DND-41 (cell line): ENCODE measurements around the gene WAC.

Experiments
- EZH2 ChIP-seq: IDR thresholded peaks from 3 replicates; pipeline ENCODE4 v1.6.1; 2012; ENCODE audit warnings: borderline replicate concordance, low read depth, mild to moderate bottlenecking, moderate library complexity, low read length, inconsistent platforms; ENCODE audit not compliant: severe bottlenecking
- TF ChIP-seq, protein P1 (sequence below): IDR thresholded peaks from 2 replicates; pipeline ENCODE4 v1.5.1; 2012; ENCODE audit warnings: borderline replicate concordance, low read length, moderate library complexity, mild to moderate bottlenecking; ENCODE audit not compliant: poor library complexity, severe bottlenecking; ENCODE audit errors: extremely low read depth

DNA sequence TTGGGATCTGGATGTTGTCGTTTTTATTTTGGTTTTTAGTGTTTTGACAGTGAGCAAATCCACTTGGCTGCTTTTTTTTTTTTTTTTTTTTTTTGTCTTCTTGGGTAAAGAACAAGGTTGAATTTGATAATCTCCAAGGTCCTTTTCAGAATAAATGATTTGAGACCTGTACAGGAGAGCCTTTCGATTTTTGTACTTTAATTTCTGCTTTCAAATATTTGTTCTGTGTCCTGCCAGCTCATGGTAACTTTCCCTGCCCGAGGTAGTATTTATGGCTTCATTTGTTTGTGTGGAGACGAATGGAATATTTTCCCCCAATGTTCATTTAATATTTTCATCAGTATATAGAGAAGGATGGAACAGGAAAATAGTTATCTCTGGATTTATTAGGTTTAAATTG, 19.9 kb downstream of the WAC start:
- TF ChIP-seq, protein P1, sequence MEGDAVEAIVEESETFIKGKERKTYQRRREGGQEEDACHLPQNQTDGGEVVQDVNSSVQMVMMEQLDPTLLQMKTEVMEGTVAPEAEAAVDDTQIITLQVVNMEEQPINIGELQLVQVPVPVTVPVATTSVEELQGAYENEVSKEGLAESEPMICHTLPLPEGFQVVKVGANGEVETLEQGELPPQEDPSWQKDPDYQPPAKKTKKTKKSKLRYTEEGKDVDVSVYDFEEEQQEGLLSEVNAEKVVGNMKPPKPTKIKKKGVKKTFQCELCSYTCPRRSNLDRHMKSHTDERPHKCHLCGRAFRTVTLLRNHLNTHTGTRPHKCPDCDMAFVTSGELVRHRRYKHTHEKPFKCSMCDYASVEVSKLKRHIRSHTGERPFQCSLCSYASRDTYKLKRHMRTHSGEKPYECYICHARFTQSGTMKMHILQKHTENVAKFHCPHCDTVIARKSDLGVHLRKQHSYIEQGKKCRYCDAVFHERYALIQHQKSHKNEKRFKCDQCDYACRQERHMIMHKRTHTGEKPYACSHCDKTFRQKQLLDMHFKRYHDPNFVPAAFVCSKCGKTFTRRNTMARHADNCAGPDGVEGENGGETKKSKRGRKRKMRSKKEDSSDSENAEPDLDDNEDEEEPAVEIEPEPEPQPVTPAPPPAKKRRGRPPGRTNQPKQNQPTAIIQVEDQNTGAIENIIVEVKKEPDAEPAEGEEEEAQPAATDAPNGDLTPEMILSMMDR, result no peak
- no peak for TF ChIP-seq EZH2
